ENCODE results near the gene MTMR2.

DNA sequence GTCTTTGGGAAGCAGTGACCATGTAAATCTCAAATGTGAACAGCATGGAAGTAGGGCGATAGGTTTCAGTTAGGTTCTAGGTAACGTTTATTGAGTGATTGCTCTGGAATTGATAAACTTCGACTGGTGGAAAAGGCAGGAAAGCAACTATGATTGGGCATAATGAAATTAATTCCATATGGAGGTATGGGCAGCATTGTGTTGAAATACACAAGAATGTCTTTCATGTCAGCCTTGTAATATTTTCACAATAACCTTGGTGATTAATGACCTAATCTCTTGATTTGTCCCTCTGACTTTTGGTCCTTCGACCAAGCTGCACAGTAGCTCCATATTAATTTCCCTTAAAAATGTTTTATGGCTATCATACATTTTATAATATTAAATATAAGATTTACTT, 130.8 kb downstream of the MTMR2 start:
- TF ChIP-seq, protein P1, sequence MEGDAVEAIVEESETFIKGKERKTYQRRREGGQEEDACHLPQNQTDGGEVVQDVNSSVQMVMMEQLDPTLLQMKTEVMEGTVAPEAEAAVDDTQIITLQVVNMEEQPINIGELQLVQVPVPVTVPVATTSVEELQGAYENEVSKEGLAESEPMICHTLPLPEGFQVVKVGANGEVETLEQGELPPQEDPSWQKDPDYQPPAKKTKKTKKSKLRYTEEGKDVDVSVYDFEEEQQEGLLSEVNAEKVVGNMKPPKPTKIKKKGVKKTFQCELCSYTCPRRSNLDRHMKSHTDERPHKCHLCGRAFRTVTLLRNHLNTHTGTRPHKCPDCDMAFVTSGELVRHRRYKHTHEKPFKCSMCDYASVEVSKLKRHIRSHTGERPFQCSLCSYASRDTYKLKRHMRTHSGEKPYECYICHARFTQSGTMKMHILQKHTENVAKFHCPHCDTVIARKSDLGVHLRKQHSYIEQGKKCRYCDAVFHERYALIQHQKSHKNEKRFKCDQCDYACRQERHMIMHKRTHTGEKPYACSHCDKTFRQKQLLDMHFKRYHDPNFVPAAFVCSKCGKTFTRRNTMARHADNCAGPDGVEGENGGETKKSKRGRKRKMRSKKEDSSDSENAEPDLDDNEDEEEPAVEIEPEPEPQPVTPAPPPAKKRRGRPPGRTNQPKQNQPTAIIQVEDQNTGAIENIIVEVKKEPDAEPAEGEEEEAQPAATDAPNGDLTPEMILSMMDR (IDR thresholded peaks at IDR 0.05), result no peak
- no peak for TF ChIP-seq EZH2 (IDR thresholded peaks at IDR 0.05; ENCODE audit: borderline replicate concordance, insufficient read depth, low read depth, low read length, poor library complexity, severe bottlenecking)

All from B cell (primary cell).